ENCODE results near the gene UPP2.

Gene UPP2

GRCh38 chr2:158061763-158062162, 39.9 kb upstream of the UPP2 start:
- Histone ChIP-seq H3K79me2 (ENCODE audit: control insufficient read depth, insufficient read depth, low read length) (no peaks in the 10 kb centered on the region), H2BK15ac (replicated peaks; ENCODE audit: low read depth) (no peak overlapping the region), H2BK5ac (ENCODE audit: low read length) (no peak overlapping the region), H4K8ac (ENCODE audit: low read depth, low read length) (no peak overlapping the region), H3K23ac (ENCODE audit: low read length) (no peak overlapping the region), H3K36me3 (ENCODE audit: control insufficient read depth, insufficient read depth, low read length) (no peaks in the 10 kb centered on the region), H3K27me3 (ENCODE audit: insufficient read depth, low read length, poor library complexity) (no peaks in the 10 kb centered on the region), H3K56ac (ENCODE audit: low read length) (no peak overlapping the region), H2BK120ac (ENCODE audit: low read depth, low read length) (no peak overlapping the region), H3K4me3 (ENCODE audit: low read length) (no peak overlapping the region), H4K5ac (ENCODE audit: low read length) (no peak overlapping the region), H3K4ac (ENCODE audit: low read depth, low read length) (no peak overlapping the region), H2AK5ac (ENCODE audit: low read length) (no peak overlapping the region), H3K79me1 (ENCODE audit: low read length) (no peaks in the 10 kb centered on the region), H3K4me1 (ENCODE audit: control insufficient read depth, low read depth, low read length) (no peaks in the 10 kb centered on the region), H3K4me2 (ENCODE audit: low read length) (no peak overlapping the region), H3K9ac (ENCODE audit: low read length) (no peak overlapping the region), H3K27ac (ENCODE audit: low read depth, low read length) (no peak overlapping the region), H3K18ac (ENCODE audit: low read length) (no peak overlapping the region)
- no CpG with 5 or more reads among the region's 5 CpGs for WGBS (ENCODE audit: extremely low coverage, insufficient coverage, low lambda C conversion rate)
- no peak for DNase-seq

- DNase-seq, result no peak
- Histone ChIP-seq H4K8ac (ENCODE audit: low read depth, low read length) (no peak overlapping the region), H3K4me1 (ENCODE audit: control insufficient read depth, low read depth, low read length) (no peaks in the 10 kb centered on the region), H3K9ac (ENCODE audit: low read length) (no peak overlapping the region), H3K4me2 (ENCODE audit: low read length) (no peak overlapping the region), H3K27me3 (ENCODE audit: insufficient read depth, low read length, poor library complexity) (no peaks in the 10 kb centered on the region), H3K27ac (ENCODE audit: low read depth, low read length) (no peak overlapping the region), H3K56ac (ENCODE audit: low read length) (no peak overlapping the region), H3K4ac (ENCODE audit: low read depth, low read length) (no peak overlapping the region), H3K18ac (ENCODE audit: low read length) (no peak overlapping the region), H3K79me1 (ENCODE audit: low read length) (no peaks in the 10 kb centered on the region), H3K79me2 (ENCODE audit: control insufficient read depth, insufficient read depth, low read length) (no peaks in the 10 kb centered on the region), H2BK120ac (ENCODE audit: low read depth, low read length) (no peak overlapping the region), H3K4me3 (ENCODE audit: low read length) (no peak overlapping the region), H4K5ac (ENCODE audit: low read length) (no peak overlapping the region), H3K23ac (ENCODE audit: low read length) (no peak overlapping the region), H2AK5ac (ENCODE audit: low read length) (no peak overlapping the region), H3K36me3 (ENCODE audit: control insufficient read depth, insufficient read depth, low read length) (no peaks in the 10 kb centered on the region), H2BK5ac (ENCODE audit: low read length) (no peak overlapping the region), H2BK15ac (replicated peaks; ENCODE audit: low read depth) (no peak overlapping the region)
- WGBS (ENCODE audit: extremely low coverage, insufficient coverage, low lambda C conversion rate), result no CpG with 5 or more reads among the region's 3 CpGs
Measured at GRCh38 chr2:158066046-158066713, 35.5 kb upstream of the UPP2 start.

GRCh38 chr2:158071018-158071417, 30.7 kb upstream of the UPP2 start:
- H3K27me3 ChIP-seq (ENCODE audit: insufficient read depth, low read length, poor library complexity), result no peaks in the 10 kb centered on the region
- no peak for DNase-seq
- no CpG with 5 or more reads among the region's 5 CpGs for WGBS (ENCODE audit: extremely low coverage, insufficient coverage, low lambda C conversion rate)
- H4K5ac ChIP-seq (ENCODE audit: low read length), result no peak overlapping the region
- H3K23ac ChIP-seq (ENCODE audit: low read length), result no peak overlapping the region
- no peak overlapping the region for H3K56ac ChIP-seq (ENCODE audit: low read length)
- no peaks in the 10 kb centered on the region for H3K36me3 ChIP-seq (ENCODE audit: control insufficient read depth, insufficient read depth, low read length)
- H3K9ac ChIP-seq (ENCODE audit: low read length), result no peak overlapping the region
- no peak overlapping the region for H4K8ac ChIP-seq (ENCODE audit: low read depth, low read length)
- no peaks in the 10 kb centered on the region for H3K79me2 ChIP-seq (ENCODE audit: control insufficient read depth, insufficient read depth, low read length)
- no peak overlapping the region for H2BK15ac ChIP-seq (replicated peaks; ENCODE audit: low read depth)
- H3K18ac ChIP-seq (ENCODE audit: low read length), result no peak overlapping the region
- H3K79me1 ChIP-seq (ENCODE audit: low read length), result no peaks in the 10 kb centered on the region
- no peak overlapping the region for H3K4me3 ChIP-seq (ENCODE audit: low read length)
- no peaks in the 10 kb centered on the region for H3K4me1 ChIP-seq (ENCODE audit: control insufficient read depth, low read depth, low read length)
- no peak overlapping the region for H2BK5ac ChIP-seq (ENCODE audit: low read length)
- H3K4me2 ChIP-seq (ENCODE audit: low read length), result no peak overlapping the region
- no peak overlapping the region for H3K27ac ChIP-seq (ENCODE audit: low read depth, low read length)
- no peak overlapping the region for H2AK5ac ChIP-seq (ENCODE audit: low read length)
- H2BK120ac ChIP-seq (ENCODE audit: low read depth, low read length), result no peak overlapping the region
- no peak overlapping the region for H3K4ac ChIP-seq (ENCODE audit: low read depth, low read length)

GRCh38 chr2:158072361-158072760, 29.3 kb upstream of the UPP2 start:
- Histone ChIP-seq H3K4me2 (ENCODE audit: low read length) (no peak overlapping the region), H3K18ac (ENCODE audit: low read length) (no peak overlapping the region), H2BK15ac (replicated peaks; ENCODE audit: low read depth) (no peak overlapping the region), H3K27ac (ENCODE audit: low read depth, low read length) (no peak overlapping the region), H3K4me3 (ENCODE audit: low read length) (no peak overlapping the region), H2BK5ac (ENCODE audit: low read length) (no peak overlapping the region), H2BK120ac (ENCODE audit: low read depth, low read length) (no peak overlapping the region), H3K79me1 (ENCODE audit: low read length) (no peaks in the 10 kb centered on the region), H3K27me3 (ENCODE audit: insufficient read depth, low read length, poor library complexity) (no peaks in the 10 kb centered on the region), H3K79me2 (ENCODE audit: control insufficient read depth, insufficient read depth, low read length) (no peaks in the 10 kb centered on the region), H3K4me1 (ENCODE audit: control insufficient read depth, low read depth, low read length) (no peaks in the 10 kb centered on the region), H3K4ac (ENCODE audit: low read depth, low read length) (no peak overlapping the region), H3K23ac (ENCODE audit: low read length) (no peak overlapping the region), H3K36me3 (ENCODE audit: control insufficient read depth, insufficient read depth, low read length) (no peaks in the 10 kb centered on the region), H2AK5ac (ENCODE audit: low read length) (no peak overlapping the region), H4K5ac (ENCODE audit: low read length) (no peak overlapping the region), H3K56ac (ENCODE audit: low read length) (no peak overlapping the region), H3K9ac (ENCODE audit: low read length) (no peak overlapping the region), H4K8ac (ENCODE audit: low read depth, low read length) (no peak overlapping the region)
- DNase-seq, result no peak
- WGBS (ENCODE audit: extremely low coverage, insufficient coverage, low lambda C conversion rate), result no CpG with 5 or more reads among the region's 1 CpG

- Histone ChIP-seq H3K4ac (ENCODE audit: low read depth, low read length) (no peak overlapping the region), H3K27me3 (ENCODE audit: insufficient read depth, low read length, poor library complexity) (no peaks in the 10 kb centered on the region), H3K4me1 (ENCODE audit: control insufficient read depth, low read depth, low read length) (no peaks in the 10 kb centered on the region), H3K18ac (ENCODE audit: low read length) (no peak overlapping the region), H3K27ac (ENCODE audit: low read depth, low read length) (no peak overlapping the region), H4K8ac (ENCODE audit: low read depth, low read length) (no peak overlapping the region), H3K9ac (ENCODE audit: low read length) (no peak overlapping the region), H3K79me2 (ENCODE audit: control insufficient read depth, insufficient read depth, low read length) (no peaks in the 10 kb centered on the region), H2BK5ac (ENCODE audit: low read length) (no peak overlapping the region), H3K56ac (ENCODE audit: low read length) (no peak overlapping the region), H2BK15ac (replicated peaks; ENCODE audit: low read depth) (no peak overlapping the region), H3K36me3 (ENCODE audit: control insufficient read depth, insufficient read depth, low read length) (no peaks in the 10 kb centered on the region), H2BK120ac (ENCODE audit: low read depth, low read length) (no peak overlapping the region), H2AK5ac (ENCODE audit: low read length) (no peak overlapping the region), H3K23ac (ENCODE audit: low read length) (no peak overlapping the region), H3K4me2 (ENCODE audit: low read length) (no peak overlapping the region), H4K5ac (ENCODE audit: low read length) (no peak overlapping the region), H3K4me3 (ENCODE audit: low read length) (no peak overlapping the region), H3K79me1 (ENCODE audit: low read length) (no peaks in the 10 kb centered on the region)
- DNase-seq, result no peak
- no CpG with 5 or more reads among the region's 3 CpGs for WGBS (ENCODE audit: extremely low coverage, insufficient coverage, low lambda C conversion rate)
Measured at GRCh38 chr2:158079672-158080071, 22.0 kb upstream of the UPP2 start.

GRCh38 chr2:158088093-158088492, 13.6 kb upstream of the UPP2 start:
- H3K79me2 ChIP-seq (ENCODE audit: control insufficient read depth, insufficient read depth, low read length), result no peaks in the 10 kb centered on the region
- H3K79me1 ChIP-seq (ENCODE audit: low read length), result no peaks in the 10 kb centered on the region
- no peak overlapping the region for H3K56ac ChIP-seq (ENCODE audit: low read length)
- no peak overlapping the region for H2BK5ac ChIP-seq (ENCODE audit: low read length)
- H3K27ac ChIP-seq (ENCODE audit: low read depth, low read length), result no peak overlapping the region
- no peak overlapping the region for H3K4me3 ChIP-seq (ENCODE audit: low read length)
- H4K5ac ChIP-seq (ENCODE audit: low read length), result no peak overlapping the region
- no peak for DNase-seq
- no peak overlapping the region for H3K23ac ChIP-seq (ENCODE audit: low read length)
- H2BK15ac ChIP-seq (replicated peaks; ENCODE audit: low read depth), result no peak overlapping the region
- H3K9ac ChIP-seq (ENCODE audit: low read length), result no peak overlapping the region
- no peak overlapping the region for H4K8ac ChIP-seq (ENCODE audit: low read depth, low read length)
- WGBS (ENCODE audit: extremely low coverage, insufficient coverage, low lambda C conversion rate), result no CpG with 5 or more reads among the region's 3 CpGs
- no peak overlapping the region for H3K18ac ChIP-seq (ENCODE audit: low read length)
- no peaks in the 10 kb centered on the region for H3K4me1 ChIP-seq (ENCODE audit: control insufficient read depth, low read depth, low read length)
- no peak overlapping the region for H3K4me2 ChIP-seq (ENCODE audit: low read length)
- no peak overlapping the region for H2BK120ac ChIP-seq (ENCODE audit: low read depth, low read length)
- no peak overlapping the region for H2AK5ac ChIP-seq (ENCODE audit: low read length)
- H3K27me3 ChIP-seq (ENCODE audit: insufficient read depth, low read length, poor library complexity), result no peaks in the 10 kb centered on the region
- no peak overlapping the region for H3K4ac ChIP-seq (ENCODE audit: low read depth, low read length)
- H3K36me3 ChIP-seq (ENCODE audit: control insufficient read depth, insufficient read depth, low read length), result no peaks in the 10 kb centered on the region

Measured in mesendoderm (in vitro differentiated cells).